ENCODE data around the gene CD200R1L.

CD200R1L gene

GRCh38 chr3:112818289-112818688 lies 28.4 kb downstream of the CD200R1L start:
- DNase-seq, result peak; percentile 87

DNA sequence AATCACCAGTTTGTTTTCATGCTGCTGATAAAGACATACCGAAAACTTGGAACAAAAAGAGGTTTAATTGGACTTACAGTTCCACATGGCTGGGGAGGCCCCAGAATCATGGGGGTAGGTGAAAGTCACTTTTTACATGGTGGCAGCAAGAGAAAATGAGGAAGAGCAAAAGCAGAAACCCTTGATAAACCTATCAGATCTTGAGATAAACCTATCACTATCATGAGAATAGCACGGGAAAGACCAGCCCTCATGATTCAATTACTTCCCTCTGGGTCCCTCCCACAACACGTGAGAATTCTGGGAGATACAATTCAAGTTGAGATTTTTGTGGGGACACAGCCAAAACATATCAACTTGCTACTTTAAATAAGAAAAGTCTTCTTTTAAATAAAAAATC lies 28.9 kb downstream of the CD200R1L start:
- peak; percentile 25 for DNase-seq

DNA sequence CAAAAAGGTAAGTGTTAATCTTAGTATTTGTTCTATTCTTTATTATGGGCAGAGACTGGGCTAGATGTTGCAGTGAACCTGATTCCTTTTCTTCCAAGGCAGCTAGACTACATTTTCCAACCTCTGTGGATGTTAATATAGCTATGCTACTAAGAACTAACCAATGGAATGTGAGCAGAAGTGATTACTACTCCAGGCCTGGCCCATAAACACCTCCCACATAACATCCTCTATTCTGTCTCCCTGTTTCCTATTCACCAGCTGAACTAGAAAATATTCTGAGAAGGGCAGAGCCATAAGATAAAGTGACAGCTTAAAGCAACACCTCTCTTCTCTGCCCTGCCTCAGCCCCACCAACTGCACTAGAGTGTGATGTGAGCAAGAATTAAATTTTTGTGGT lies 29.4 kb downstream of the CD200R1L start:
- peak; percentile 12 for DNase-seq

- DNase-seq, result no peak
Measured at GRCh38 chr3:112815981-112816380, 30.7 kb downstream of the CD200R1L start.

- peak; percentile 41 for DNase-seq
Measured at GRCh38 chr3:112814266-112814665, 32.4 kb downstream of the CD200R1L start.

DNA sequence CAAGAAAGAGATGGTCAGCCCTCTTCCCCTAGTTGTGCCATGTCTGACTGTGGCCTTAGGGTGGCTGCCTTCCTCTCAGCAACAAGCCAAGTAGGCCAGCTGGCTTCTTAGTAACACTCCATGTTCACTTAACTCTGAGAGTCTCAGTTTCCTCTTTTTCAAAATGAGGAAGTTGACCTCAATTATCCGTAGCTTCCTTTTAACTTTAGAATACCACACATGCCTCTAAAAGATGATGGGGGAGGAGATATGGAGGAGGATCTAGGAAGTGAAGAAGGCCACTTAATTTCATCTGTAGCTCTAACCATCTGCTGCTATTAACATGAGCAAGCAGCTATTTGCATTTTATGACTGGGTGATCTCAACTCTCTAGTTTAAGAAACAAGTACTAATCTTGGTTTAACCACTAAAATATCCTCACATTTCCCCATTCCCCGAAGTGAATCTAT lies 32.9 kb downstream of the CD200R1L start:
- DNase-seq, result peak; percentile 94

DNA sequence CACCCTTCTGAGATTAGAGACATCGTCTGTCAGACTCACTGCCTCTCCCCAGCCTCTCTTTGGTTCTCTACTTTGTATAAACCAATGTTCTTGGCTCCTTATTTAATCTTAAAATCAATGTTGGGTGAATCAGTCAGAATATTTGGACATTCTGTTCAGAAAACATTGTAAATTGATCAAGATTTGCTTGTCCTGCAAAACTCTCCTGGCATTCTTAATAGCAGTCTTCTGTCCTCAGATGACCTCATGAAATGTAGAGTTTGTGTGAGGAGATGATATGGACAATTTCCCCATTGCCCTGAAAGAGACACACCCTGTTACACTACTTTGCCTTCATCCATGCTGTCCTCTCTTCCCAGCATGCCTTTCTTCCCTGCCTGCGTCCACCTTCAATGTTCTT lies 33.6 kb downstream of the CD200R1L start:
- no peak for DNase-seq

DNA sequence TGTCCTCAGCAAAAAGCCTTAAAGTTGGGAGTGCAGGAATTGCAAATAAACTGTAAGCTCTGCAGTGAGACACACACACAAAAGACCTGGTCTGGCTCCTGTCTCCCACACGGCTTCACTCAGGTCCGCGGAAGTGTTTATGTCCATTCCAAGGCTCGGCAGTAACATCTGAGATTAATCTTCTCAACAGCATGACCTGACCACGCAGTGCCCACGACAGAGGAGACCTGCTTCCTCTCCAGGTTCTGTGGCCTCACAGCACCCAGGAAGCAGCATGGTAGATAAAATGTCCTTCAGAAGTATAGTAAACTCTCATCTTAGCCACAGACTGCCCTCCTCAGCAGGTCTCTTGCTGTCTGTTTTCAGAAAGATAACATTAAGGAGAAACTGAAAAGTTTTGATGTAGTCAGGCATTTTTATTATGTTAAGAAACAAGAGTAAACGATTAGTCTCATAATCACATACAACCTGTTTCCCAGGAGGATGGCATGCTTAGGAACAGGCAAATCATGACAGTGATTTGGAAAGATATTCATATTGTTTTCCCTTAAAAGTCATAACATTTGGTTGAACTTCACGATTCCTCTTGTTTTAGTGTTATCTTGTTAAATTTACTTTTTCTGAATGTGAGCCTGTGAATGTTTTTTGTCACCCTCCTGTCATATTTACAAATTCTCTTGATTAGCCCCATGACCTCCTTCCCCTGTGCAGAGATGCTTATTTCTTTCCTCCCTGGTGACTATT lies 34.6 kb downstream of the CD200R1L start:
- DNase-seq, result no peak

DNA sequence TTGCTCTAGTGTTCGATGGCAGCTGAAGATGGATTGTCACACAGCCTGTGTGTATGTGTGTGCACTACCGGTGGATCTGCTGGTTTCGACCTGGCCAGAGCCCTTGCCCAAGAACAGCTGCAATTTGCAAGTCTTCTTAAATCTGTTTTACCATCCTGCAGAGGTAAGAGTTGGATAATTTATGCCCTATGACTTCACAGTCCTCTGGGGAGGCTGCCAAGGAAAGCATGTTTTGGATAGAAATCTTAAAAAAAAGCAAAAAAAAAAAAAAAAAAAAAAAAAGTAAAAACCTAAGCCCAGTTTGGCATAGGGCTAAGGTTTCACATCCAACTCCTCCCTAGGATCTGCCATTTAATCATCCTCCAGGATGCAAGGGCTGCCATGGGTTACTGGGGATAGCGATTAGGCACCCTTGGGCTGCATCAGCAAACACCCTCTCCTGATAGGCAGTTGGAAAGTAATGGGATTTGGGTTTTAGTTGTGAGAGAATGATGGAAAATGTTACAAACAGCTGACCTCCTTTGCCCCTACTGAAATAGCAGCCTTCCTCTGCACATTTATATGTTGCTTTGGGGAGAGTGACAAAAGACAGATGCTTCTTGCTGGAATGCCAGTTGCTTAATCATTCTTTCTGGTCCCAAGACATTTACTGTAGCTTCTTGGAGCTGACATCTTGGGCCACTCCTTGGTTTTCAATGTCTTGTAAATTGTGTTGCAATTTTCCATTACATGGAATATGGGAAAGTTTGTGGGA lies 35.4 kb downstream of the CD200R1L start:
- no peak for DNase-seq

DNA sequence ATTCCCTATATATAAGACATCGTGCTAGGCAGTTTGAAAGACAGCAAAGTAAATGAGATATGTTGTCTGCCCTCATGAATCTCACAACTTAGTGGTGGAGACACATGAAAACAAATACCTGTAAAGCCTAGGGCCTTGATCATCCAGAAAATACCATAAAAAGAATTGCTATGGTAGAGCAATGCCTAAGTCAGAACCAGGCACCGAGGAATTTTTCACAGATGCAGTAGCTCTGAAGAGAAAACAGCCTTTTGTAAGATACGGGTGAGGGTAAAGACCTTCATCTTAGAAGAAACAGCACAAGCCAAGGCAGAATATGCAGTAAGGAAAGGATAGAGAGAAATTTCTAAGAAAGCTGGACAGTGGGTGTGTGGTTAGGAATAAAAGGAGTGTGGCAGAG lies 36.1 kb downstream of the CD200R1L start:
- DNase-seq, result no peak

GRCh38 chr3:112808136-112808535 lies 38.5 kb downstream of the CD200R1L start:
- no peak for DNase-seq

- DNase-seq, result no peak
Measured at GRCh38 chr3:112807685-112808084, 39.0 kb downstream of the CD200R1L start.

DNA sequence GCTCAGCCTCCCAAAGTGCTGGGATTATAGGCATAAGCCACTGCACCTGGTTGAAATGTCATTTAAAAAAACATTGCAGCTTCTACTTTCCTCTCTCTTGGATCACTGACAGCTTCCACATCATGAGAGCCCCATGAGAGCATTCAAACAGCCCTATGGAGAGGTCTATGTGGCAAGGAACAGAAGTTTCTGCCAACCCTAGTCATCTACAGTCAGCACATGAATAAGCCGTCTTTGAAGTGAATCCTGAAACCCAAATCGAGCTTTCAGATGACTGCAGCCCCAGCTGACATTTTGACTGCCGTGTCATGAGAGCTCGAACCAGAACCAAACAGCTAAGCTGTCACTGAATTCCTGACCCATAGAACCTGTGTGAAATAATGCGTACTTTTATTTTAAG lies 39.8 kb downstream of the CD200R1L start:
- no peak for DNase-seq

- no peak for DNase-seq
Measured at GRCh38 chr3:112805126-112805525, 41.5 kb downstream of the CD200R1L start.

- peak; percentile 28 for DNase-seq
Measured at GRCh38 chr3:112804021-112804420, 42.6 kb downstream of the CD200R1L start.

DNA sequence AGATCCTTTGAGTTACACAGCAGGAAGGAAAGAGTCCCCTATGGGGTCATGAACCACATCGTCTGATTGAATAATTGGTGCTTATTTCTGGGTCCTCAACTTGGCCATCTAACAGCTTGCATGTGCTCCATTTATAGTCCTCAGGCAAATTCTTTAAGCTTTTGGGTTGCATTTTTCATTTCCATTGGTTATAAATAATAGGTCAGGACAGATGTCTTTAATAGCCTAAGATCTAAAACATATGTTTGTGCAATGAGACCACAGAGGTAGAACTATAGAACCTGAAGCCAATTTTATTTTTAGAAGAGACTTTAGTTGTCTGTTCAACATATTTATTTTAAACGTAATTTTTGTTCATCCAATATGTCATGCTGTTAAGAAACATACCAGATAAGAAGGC lies 43.2 kb downstream of the CD200R1L start:
- no peak for DNase-seq

DNA sequence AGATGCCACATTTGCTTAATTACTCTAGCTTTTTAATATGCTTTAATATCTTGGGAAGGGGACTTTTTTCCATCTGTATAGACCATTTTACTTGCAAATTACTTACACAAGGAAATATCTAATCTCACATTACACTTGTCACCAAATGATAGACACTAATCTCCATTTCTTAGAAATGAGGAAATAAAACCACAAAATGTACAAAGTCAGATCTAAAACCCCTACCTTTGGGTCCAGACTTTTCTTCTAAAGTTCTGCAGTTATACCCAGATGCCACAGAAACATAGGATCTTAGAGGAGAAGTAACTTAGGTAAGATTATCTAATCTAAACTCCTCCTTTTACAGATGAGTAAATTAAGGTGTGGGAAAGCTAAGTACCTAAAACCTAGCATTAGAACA lies 44.3 kb downstream of the CD200R1L start:
- DNase-seq, result no peak

DNA sequence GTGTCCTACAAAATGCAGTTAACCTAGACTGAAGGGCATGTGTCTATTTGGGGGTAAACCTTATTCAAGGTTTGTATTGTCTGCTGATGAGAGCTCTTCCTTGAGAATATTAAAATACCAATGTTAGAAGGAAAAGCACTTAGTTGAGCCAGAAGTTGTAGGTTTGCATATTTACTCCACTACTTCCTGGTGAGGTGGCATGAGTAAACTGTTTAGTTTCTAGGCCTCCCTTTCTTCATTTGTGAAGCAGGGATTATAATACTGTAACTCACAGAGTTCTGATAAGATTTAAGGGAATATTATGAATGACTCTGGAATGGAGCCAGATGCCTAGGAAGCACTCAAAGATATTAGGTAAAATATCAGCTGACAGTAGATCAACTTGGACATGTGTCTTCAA lies 46.7 kb downstream of the CD200R1L start:
- DNase-seq, result no peak

GRCh38 chr3:112794622-112795172 lies 52.0 kb downstream of the CD200R1L start:
- peak; percentile 34 for DNase-seq

GRCh38 chr3:112793326-112794081 lies 53.2 kb downstream of the CD200R1L start:
- no peak for DNase-seq

DNA sequence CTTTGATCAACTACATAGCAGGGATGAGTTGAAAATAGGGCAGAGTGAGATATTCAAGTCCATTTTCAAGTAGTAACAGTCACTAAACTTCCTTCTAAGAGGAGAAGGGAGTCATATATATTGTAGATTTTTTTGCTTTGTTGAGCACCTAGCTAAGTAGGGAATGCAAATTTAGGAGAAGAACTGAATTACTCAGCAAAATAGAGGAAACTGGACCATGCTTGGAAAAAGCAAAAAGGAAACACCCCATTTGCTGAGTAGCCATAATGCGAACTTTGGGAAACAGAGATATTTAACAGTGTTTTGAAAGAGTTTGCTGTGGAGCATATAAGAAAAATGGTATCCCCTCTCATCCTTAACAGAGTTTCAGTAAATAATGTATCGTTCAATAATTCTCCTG lies 54.9 kb downstream of the CD200R1L start:
- no peak for DNase-seq

- no peak for DNase-seq
Measured at GRCh38 chr3:112789787-112790186, 56.9 kb downstream of the CD200R1L start.

DNA sequence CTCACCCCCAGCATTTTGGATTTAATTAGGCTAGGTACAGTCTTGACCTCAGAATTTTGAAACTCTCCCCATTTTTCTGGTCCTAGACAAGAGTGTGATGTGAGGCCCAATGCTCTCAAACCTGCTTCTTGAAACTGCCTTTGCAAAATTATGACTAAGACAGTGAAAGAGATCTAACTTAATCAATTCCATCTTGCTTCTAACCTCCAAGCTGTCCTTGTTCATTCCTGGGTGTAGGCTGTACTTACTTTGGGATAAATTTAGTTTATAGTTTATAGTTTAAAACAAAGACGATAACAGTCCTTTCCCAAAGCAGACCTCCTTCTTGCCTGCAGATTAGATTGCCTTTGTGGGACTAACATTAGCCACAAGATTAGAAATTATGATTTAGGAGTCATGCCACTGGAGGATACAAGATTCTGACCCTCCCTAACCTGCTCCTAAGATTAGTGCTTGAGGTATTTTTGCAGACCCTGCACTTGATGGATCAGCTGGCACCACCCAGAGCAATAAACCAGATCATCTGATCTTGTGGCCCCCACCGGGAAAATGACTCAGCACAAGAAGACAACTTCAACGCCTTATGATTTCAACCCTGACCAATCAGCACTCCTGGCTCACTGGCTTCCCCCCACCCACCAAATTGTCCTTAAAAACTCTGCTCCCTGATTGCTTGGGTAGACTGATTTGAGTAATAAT lies 59.6 kb downstream of the CD200R1L start:
- no peak for DNase-seq

Data from suppressor macrophage treated with lipopolysaccharide for 4 hours (primary cell).